Transverse colon (tissue), 3 donors: ENCODE results near the gene CCDC142.

Experiments used
- POLR2A ChIP-seq: fragments of 450-650 bp; IDR thresholded peaks from one replicate; pipeline ENCODE4 v1.6.1; 2016; ENCODE audit warnings: antibody characterized with exemption, mild to moderate bottlenecking, moderate library complexity
- TF ChIP-seq, protein P1 (sequence below), 5 experiments: fragments of 200-600 bp in 3 of 5; fragments of 450-650 bp in 2 of 5; sonication (generic) in 3 of 5; IDR thresholded peaks; 1 replicate in 2 of 5; 2 replicates in 3 of 5; pipeline ENCODE4 v1.5.1; 2016 to 2017; ENCODE audit warnings: antibody characterized with exemption in 5 of 5, inconsistent platforms in 3 of 5, mild to moderate bottlenecking in 2 of 5, moderate library complexity in 1 of 5

DNA sequence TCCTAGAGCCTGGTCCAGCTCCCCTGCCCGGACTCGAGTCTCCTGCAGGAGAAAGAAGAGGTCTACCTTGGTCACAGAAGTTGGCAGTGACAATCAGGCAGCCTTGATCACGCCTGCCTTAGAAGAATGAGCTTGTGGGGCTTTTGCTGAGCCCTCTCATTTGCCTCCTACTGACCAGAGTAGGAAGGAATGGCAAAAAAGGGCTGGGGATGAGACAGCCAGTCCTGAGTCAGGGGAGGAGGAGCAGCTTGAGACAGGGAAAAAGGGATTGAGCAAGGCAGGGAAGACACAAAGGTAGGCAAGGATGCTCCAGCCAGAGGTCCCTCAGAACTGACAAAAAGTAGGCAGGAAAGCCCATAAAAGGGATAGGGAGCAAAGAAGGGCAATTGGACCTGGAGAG lies 55.2 kb downstream of the CCDC142 start:
- no peak for TF ChIP-seq POLR2A
- TF ChIP-seq, protein P1, sequence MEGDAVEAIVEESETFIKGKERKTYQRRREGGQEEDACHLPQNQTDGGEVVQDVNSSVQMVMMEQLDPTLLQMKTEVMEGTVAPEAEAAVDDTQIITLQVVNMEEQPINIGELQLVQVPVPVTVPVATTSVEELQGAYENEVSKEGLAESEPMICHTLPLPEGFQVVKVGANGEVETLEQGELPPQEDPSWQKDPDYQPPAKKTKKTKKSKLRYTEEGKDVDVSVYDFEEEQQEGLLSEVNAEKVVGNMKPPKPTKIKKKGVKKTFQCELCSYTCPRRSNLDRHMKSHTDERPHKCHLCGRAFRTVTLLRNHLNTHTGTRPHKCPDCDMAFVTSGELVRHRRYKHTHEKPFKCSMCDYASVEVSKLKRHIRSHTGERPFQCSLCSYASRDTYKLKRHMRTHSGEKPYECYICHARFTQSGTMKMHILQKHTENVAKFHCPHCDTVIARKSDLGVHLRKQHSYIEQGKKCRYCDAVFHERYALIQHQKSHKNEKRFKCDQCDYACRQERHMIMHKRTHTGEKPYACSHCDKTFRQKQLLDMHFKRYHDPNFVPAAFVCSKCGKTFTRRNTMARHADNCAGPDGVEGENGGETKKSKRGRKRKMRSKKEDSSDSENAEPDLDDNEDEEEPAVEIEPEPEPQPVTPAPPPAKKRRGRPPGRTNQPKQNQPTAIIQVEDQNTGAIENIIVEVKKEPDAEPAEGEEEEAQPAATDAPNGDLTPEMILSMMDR (IDR thresholded peaks at IDR 0.05) = no peak
